HepG2 (cell line): Measurements from ENCODE around the gene JMJD6. TPM values are rescaled to one million over a fixed set of nuclear protein-coding genes. Genes with fewer than 3 reads are reported as not detected.
A peak's percentile ranks its signal among the peaks of the same experiment; 100 is the strongest.

Experiments
- HIC2 ChIP-seq: sonication (generic); formaldehyde crosslinking; IDR thresholded peaks from 2 replicates; pipeline ENCODE4 v1.9.0; 2022; ENCODE audit warnings: low read depth, missing genetic modification reagents
- PHF21A ChIP-seq: sonication (generic); formaldehyde crosslinking; IDR thresholded peaks from 2 replicates; pipeline ENCODE4 v1.5.0; 2020; ENCODE audit warnings: mild to moderate bottlenecking, missing genetic modification reagents
- polyA plus RNA-seq, 8 experiments: library from polyadenylated mRNA; depleted of rRNA in 3 of 8; stranded (reverse) in 7 of 8; unstranded in 1 of 8; fragments of >200 nt; fragmentation: Illumina TruSeq in 4 of 8; extraction: Trizol in 4 of 8; gene quantifications; 2 replicates each; pipeline versions ENCODE4 v1.2.1 to v1.2.3, GENCODE V29; 2011 to 2016; ENCODE audit warnings: low read depth in 4 of 8, missing spikeins in 1 of 8, mixed read lengths in 1 of 8; ENCODE audit not compliant: insufficient read depth in 1 of 8
- total RNA-seq, 5 experiments: library from RNA; depleted of rRNA; stranded (reverse); fragments of >200 nt; fragmentation: Illumina TruSeq; extraction: Trizol; gene quantifications; 2 replicates each; pipeline ENCODE4 v1.2.3, GENCODE V29; 2016; ENCODE audit warnings: low read depth in 1 of 5
- TF ChIP-seq, protein P1 (sequence below): sonication (generic); formaldehyde crosslinking; IDR thresholded peaks from 2 replicates; pipeline ENCODE4 v1.4.0; 2020; ENCODE audit warnings: mild to moderate bottlenecking, missing genetic modification reagents
- TF ChIP-seq, protein P2 (sequence below), 2 experiments: fragments of 450-650 bp in 1 of 2; sonication (generic) in 1 of 2; formaldehyde crosslinking in 1 of 2; IDR thresholded peaks; 2 replicates each; pipeline versions ENCODE4 v1.6.1 to v1.8.0; 2016 to 2022; ENCODE audit warnings: antibody characterized with exemption in 1 of 2, mild to moderate bottlenecking in 1 of 2, missing genetic modification reagents in 1 of 2

JMJD6 gene
- total and polyA plus RNA-seq, 2 of the 13 experiments (the other 11 are each of a cell fraction or from before 2014, with no cell fraction given): 33.6 to 41.0 TPM

DNA sequence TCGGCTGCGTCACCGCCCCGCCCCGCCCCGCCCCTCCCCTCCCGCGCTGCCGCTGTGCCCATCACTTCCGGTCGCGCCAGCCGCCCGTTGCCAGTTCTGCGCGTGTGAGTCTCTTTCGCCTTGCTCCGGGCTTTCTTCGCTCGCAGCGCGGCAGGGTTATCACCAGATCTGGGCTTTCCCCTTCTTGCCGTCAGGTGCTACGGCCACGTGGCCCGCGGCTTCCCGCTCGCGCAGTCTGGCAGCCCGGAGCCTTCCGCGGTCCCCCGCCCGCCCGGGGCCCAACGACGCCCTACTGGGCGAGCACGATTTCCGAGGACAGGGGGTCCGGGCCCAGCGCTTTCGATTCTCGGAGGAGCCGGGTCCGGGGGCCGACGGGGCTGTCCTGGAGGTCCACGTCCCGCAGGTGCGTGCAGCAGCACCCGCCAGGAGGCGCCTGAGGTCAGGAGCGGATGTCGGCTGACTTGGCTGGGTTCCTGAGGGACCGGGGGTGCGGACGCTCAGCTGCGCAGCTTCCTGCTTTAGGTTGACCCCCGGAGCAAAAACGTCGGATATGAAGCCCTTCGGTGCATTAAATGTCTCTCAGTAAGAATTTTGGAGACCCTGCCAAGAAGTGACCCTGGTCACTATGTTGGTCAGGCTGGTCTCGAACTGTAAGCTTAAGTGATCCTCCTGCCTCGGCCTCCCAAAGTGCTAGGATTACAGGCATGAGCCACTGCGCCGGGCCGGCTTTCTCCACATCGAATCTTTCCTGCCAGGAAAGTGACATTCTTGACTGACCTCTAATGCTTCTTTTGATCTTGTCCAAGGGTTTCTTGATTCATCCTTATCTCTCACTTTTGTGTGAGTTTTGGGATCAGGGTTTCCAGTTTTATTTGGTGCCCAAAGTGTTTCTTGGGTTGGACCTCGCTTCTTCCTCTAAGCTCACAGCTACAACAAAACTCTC, 641 bp upstream of the JMJD6 start, which contains the start of gene METTL23 (continued):
- peak; percentile 37; the same call in 1 of the 2 replicates for TF ChIP-seq HIC2
- TF ChIP-seq, protein P1, sequence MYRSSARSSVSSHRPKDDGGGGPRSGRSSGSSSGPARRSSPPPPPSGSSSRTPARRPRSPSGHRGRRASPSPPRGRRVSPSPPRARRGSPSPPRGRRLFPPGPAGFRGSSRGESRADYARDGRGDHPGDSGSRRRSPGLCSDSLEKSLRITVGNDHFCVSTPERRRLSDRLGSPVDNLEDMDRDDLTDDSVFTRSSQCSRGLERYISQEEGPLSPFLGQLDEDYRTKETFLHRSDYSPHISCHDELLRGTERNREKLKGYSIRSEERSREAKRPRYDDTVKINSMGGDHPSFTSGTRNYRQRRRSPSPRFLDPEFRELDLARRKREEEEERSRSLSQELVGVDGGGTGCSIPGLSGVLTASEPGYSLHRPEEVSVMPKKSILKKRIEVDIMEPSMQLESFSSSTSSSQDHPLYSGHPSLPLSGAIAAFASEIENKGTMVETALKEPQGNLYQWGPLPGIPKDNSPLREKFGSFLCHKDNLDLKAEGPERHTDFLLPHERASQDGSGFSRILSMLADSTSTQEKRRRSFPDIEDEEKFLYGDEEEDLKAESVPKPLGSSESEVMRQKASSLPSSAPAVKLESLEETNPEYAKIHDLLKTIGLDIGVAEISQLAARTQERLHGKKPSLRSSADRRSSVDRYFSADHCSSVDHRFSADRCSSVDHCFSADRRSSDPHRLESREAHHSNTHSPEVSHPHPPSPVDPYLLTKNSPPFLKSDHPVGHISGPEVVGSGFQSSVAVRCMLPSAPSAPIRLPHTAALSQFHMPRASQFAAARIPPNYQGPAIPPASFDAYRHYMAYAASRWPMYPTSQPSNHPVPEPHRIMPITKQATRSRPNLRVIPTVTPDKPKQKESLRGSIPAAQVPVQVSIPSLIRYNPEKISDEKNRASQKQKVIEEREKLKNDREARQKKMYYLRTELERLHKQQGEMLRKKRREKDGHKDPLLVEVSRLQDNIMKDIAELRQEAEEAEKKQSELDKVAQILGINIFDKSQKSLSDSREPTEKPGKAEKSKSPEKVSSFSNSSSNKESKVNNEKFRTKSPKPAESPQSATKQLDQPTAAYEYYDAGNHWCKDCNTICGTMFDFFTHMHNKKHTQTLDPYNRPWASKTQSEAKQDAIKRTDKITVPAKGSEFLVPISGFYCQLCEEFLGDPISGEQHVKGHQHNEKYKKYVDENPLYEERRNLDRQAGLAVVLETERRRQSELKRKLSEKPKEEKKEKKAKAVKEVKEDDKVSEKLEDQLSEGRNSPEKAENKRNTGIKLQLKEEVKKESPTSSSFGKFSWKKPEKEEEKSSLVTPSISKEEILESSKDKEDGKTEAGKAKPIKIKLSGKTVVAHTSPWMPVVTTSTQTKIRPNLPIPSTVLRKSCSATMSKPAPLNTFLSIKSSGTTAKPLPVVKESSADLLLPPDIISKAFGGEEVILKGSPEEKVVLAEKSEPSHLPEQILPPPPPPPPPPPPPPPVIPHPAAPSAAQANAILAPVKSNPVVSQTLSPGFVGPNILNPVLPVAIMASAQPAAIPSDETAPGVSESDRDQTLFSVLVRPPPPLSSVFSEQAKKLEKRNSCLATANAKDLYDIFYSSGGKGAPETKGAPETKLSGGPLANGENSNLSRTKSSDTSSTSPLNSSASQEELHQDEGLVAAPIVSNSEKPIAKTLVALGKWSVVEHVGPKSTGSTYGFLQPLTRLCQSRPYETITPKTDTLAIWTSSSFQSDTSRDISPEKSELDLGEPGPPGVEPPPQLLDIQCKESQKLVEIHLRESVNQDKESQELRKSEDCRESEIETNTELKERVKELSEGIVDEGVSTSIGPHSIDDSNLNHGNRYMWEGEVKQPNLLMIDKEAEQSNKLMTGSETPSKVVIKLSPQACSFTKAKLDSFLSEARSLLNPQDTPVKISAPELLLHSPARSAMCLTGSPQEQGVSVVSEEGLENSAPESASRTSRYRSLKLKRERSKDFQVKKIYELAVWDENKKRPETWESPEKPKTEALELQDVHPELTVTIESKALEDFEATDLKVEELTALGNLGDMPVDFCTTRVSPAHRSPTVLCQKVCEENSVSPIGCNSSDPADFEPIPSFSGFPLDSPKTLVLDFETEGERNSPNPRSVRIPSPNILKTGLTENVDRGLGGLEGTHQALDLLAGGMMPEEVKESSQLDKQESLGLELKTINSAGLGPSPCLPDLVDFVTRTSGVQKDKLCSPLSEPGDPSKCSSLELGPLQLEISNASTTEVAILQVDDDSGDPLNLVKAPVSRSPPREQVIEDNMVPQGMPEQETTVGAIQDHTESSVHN: no peak
- TF ChIP-seq, protein P2, sequence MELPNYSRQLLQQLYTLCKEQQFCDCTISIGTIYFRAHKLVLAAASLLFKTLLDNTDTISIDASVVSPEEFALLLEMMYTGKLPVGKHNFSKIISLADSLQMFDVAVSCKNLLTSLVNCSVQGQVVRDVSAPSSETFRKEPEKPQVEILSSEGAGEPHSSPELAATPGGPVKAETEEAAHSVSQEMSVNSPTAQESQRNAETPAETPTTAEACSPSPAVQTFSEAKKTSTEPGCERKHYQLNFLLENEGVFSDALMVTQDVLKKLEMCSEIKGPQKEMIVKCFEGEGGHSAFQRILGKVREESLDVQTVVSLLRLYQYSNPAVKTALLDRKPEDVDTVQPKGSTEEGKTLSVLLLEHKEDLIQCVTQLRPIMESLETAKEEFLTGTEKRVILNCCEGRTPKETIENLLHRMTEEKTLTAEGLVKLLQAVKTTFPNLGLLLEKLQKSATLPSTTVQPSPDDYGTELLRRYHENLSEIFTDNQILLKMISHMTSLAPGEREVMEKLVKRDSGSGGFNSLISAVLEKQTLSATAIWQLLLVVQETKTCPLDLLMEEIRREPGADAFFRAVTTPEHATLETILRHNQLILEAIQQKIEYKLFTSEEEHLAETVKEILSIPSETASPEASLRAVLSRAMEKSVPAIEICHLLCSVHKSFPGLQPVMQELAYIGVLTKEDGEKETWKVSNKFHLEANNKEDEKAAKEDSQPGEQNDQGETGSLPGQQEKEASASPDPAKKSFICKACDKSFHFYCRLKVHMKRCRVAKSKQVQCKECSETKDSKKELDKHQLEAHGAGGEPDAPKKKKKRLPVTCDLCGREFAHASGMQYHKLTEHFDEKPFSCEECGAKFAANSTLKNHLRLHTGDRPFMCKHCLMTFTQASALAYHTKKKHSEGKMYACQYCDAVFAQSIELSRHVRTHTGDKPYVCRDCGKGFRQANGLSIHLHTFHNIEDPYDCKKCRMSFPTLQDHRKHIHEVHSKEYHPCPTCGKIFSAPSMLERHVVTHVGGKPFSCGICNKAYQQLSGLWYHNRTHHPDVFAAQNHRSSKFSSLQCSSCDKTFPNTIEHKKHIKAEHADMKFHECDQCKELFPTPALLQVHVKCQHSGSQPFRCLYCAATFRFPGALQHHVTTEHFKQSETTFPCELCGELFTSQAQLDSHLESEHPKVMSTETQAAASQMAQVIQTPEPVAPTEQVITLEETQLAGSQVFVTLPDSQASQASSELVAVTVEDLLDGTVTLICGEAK (IDR thresholded peaks at IDR 0.05): no peak
- TF ChIP-seq, protein P2 (CRISPR knock-in tag; IDR thresholded peaks at IDR 0.05): no peak
- no peak for TF ChIP-seq PHF21A (CRISPR knock-in tag)
